Measurements from ENCODE around the gene P4HB. TPM values are rescaled to one million over a fixed set of nuclear protein-coding genes. Genes with fewer than 3 reads are reported as not detected.

The P4HB gene
- total RNA-seq, 1 donor from 2014 or later: 463 TPM

DNA sequence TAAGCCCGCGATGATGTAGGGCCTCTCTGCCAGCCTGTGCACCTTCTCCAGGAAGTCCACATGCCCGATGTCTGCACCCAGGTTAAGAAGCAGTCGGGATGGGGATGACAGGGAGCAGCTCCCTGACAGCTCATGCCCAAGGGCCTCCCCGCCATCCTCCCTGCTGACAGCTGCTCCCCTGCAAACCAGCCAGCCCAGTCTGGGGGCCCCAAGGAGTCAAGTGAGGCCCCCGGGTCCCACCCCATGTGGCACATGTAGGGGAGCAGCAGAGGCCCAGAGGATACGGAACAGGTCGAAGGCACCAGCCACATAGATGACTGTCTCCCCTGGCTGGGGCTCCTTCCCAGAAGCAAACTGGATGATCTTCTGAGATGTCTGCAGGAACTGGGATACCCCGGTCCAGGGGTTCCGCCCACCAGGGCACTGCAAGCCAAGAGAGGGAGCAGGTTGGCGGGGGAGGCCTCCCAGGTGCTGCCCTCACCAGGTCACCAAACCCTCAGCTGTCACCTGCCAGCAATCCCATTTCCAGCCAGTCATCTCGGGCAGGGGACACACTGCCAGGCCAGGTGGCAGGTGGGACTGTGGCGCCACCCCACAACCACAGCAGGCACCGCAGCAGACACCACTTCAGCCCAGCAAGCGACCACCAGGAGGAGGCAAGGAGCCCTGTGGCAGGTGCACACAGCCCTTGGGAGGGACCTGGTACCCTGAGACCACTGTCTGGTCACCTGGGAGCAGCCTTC, 46.3 kb upstream of the P4HB start:
- peaks cover 25% of the 10 kb centered on the region for H3K4me1 ChIP-seq
- H3K36me3 ChIP-seq: peaks cover 0 to 6% of the 10 kb centered on the region in 2 donors
- intact Hi-C loops (cut with DNase I): no loop called here

GRCh38 chr17:81905993-81906392, 45.7 kb upstream of the P4HB start:
- peaks cover 28% of the 10 kb centered on the region for H3K4me1 ChIP-seq
- peaks cover 0 to 6% of the 10 kb centered on the region in 2 donors for H3K36me3 ChIP-seq
- H3K9me3 ChIP-seq: no peaks in the 10 kb centered on the region
- intact Hi-C loops (cut with DNase I): no loop called here
- H3K27ac ChIP-seq: no peak overlapping the region
- H3K4me3 ChIP-seq: no peak overlapping the region
- H3K27me3 ChIP-seq: no peaks in the 10 kb centered on the region
- DNase-seq (ENCODE audit: extremely low spot score in 2 of 2): no peak
- TF ChIP-seq CTCF (IDR thresholded peaks at IDR 0.05) (no peak), POLR2AphosphoS5 (IDR thresholded peaks at IDR 0.05; ENCODE audit: insufficient read depth in 1 of 2, low read depth in 1 of 2) (no peak), POLR2A (IDR thresholded peaks at IDR 0.05) (no peak)

More for the DNA sequence above, 46.3 kb upstream of the P4HB start:
- no peaks in the 10 kb centered on the region for H3K27me3 ChIP-seq
- no peak for DNase-seq (ENCODE audit: extremely low spot score in 2 of 2)
- H3K4me3 ChIP-seq: no peak overlapping the region
- H3K27ac ChIP-seq: no peak overlapping the region
- H3K9me3 ChIP-seq: no peaks in the 10 kb centered on the region
- TF ChIP-seq POLR2A (IDR thresholded peaks at IDR 0.05) (no peak), CTCF (IDR thresholded peaks at IDR 0.05) (no peak)

GRCh38 chr17:81905424-81905875, 45.1 kb upstream of the P4HB start:
- DNase-seq (ENCODE audit: extremely low spot score in 2 of 2): no peak
- Histone ChIP-seq H3K4me3 (no peak overlapping the region), H3K27me3 (no peaks in the 10 kb centered on the region), H3K27ac (no peak overlapping the region), H3K9me3 (no peaks in the 10 kb centered on the region), H3K36me3 (peaks cover 0 to 10% of the 10 kb centered on the region in 2 donors), H3K4me1 (peaks cover 24% of the 10 kb centered on the region)
- TF ChIP-seq POLR2AphosphoS5 (IDR thresholded peaks at IDR 0.05; ENCODE audit: insufficient read depth in 1 of 2, low read depth in 1 of 2) (no peak), POLR2A (IDR thresholded peaks at IDR 0.05) (no peak), CTCF (IDR thresholded peaks at IDR 0.05) (no peak)
- intact Hi-C loops (cut with DNase I): no loop called here

DNA sequence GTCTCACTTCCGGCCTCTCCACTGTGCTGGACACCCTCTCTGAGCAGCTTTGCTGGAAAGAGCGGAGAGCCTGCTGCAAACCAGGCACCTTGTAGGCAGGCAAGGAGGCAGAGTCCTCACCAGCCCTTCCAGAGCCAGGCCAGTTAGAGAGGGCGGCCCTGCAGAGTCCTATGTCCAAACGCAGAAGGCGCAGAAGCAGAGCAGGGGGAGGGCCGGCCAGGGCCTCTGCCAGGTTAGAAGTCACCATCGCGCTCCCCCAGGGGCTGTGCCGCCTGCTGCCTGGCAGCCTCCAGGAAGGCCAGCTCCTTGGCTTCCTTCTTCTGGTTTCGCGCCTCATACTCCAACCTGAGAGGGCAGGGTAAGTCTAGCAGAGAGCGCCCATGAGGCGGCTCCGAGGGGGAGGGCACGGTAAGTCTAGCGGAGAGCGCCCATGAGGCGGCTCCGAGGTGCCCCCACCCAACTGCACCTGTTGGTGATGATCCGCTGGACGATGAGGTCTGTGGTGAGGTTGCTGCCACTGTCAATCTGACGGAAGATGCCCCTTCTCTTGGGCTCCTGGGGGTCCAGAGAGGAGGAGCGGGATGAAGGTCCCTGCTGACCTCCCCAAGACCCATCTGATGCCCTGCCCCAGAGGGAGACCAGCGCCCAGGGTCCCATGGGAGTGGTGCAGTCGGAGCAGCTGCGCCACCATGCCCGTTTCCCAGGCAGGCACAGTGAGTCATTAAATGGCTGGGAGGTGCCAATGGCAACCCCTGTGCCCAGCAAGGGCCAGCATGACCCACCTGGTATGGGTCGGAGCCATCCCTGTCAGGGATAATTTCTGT, 44.5 kb upstream of the P4HB start:
- Histone ChIP-seq H3K4me1 (peaks cover 18% of the 10 kb centered on the region), H3K4me3 (no peak overlapping the region), H3K27ac (no peak overlapping the region), H3K9me3 (no peaks in the 10 kb centered on the region), H3K36me3 (peaks cover 0 to 16% of the 10 kb centered on the region in 2 donors), H3K27me3 (no peaks in the 10 kb centered on the region)
- TF ChIP-seq POLR2AphosphoS5 (IDR thresholded peaks at IDR 0.05; ENCODE audit: insufficient read depth in 1 of 2, low read depth in 1 of 2): no peak
- TF ChIP-seq POLR2A (IDR thresholded peaks at IDR 0.05): no peak
- no peak for TF ChIP-seq CTCF (IDR thresholded peaks at IDR 0.05)
- intact Hi-C loops (cut with DNase I): no loop called here
- no peak for DNase-seq (ENCODE audit: extremely low spot score in 2 of 2)

Measured in vagina (tissue), 2 donors.